ENCODE data around the gene SNX33.
"Not testable (repeated sequence)": the region's sequence is repeated elsewhere in the genome, so short reads cannot be mapped to it uniquely, and the experiment has no call there.

The SNX33 gene

DNA sequence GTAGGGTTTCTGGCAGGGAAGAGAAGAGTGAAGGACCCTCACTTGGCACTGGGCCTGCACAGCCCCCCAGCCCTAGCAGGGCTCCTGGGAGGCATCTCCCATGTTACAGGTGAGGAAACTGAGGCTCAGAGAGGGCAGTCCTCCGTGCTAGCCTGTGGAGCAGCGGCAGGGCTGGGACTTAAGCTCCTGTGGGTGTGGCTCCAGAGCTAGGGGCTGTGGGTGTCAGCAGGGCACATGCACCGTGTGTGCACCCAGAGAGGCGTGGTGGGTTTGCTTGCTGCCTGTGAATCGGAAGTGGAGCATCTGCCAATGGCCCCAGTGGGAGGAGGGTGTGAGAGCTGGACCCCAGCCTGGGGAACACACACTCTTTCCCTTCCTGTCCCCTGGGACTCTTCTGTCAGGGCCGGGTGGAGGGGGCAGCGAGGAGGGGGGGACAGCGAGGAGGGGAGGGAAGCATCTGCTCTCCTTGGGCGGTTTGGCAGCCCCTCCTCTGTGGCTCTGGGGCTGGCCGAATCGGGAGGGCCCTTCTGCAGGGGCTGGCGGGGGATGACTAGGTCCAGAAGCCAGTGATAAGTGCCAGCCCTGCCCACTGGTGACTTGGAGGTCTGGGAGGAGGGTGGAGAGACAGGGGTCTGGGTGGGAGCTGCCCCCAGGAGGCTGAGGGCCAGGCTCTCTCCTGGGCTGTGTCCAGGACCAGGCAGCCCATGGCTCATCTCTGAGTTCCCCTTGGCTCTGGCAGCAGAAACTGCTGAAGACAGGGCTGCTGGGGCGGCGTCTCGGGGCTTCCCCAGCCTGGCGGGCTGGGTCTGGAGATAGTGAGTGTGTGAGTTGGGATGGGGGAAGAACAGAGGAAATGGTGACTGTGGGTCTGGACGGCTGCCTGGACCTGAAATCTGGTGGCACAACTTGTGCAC, 52.5 kb downstream of the SNX33 start:
- not testable (repeated sequence) for DNase-seq (ENCODE audit: low read depth)

DNA sequence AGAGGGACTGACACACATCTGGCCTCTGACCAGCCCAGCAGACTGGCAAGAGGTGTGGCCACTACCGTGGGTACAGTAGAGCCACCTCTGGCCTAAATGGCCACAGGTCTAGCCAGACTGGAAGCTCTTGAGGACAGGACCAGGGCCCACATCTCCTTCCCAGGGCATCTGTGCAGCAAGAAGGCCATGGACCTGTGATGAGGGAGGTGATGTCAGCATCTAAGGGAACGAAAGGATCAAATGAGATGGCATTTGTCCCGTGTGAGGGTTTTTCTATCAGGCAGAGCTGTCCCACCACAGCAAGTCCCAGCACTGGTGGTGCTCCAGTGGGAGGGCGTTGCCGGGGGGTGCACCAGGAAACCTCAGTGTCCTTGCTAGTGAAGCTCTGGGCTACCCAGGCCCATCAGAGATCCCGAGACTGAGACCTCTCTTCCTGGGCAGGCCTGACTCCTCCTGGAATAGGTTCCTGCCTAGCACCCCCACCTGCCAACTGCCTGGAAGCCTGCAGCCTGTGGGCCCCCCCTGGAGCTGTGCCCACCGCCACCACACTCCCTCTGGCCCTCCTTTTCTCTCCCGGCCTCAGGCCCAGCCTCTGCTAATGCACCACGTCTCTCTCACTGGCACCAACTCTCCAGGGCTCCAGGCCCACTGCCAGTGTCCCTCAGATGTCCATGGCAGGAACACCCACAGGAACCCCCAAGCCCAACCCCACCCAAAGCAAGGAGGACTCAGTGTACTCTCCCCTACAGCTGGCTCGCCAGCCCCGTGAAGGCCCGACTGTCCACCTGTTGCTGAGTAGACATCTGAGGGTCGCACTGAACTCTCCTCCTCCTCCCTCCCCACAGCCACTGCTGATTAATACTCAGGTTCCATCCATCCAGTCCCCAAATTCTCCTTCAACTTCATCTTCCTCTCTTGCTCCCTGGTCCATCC, 53.6 kb downstream of the SNX33 start:
- DNase-seq (ENCODE audit: low read depth) = not testable (repeated sequence)

DNA sequence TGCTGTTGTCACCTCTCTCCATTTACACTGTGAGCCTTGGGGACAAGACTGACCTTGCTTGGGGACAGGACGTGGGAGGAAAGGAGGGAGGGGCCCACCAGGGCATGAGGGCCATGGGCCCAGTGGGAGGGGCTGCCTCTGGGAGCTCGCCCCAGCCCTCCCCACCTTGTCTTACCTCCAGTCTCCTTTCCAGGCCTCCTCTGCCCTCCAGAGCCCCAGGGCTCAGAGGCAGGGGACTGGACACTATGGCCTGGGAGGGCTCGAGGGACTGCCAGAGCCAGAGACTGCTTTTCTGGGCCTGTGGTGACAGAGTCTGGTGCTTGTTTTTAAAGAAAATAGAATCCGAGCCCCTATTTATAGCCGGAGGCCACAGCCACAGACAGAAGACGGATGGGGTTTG, 54.7 kb downstream of the SNX33 start:
- no peak for DNase-seq (ENCODE audit: low read depth)

DNA sequence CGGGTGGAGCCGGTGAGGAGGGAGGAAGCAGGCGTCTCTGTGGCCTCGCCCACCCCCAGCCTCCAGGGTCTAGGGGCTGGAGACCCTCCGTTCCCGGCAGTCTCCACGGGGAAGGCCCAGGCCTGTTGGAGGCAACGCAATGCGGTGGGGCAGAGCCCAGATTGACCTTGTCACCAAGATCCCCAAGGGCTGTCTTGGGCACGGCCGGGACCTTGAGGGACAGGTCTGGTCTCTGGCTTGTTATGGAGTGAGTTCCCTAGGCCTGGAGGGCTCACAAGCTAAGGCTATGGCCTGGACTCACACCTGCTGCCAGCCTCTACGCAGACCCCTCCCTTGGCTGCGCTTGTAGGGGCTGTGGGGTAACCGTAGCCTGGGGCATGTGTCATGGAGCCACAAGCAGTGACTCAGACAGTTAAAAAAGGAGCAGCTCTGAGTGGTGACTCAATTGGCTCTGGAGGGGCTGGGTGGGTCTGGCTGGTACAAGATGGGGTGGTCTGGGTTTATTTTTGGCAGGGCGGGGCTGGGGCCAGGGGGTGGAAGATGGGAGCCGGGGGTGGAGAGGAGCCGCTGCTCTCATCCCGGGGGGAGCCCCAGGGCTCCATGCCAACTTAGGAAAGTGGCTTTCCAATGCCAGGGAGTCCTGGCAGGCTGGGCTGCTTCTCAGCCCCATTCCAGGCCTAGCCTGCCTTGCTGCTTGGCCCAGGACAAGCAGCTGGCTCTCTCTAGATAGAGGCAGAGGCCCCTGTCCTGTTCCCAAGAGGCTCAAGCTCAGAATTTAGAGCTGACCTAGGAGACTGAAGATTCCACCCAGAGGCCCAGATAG, 55.9 kb downstream of the SNX33 start:
- not testable (repeated sequence) for DNase-seq (ENCODE audit: low read depth)

DNA sequence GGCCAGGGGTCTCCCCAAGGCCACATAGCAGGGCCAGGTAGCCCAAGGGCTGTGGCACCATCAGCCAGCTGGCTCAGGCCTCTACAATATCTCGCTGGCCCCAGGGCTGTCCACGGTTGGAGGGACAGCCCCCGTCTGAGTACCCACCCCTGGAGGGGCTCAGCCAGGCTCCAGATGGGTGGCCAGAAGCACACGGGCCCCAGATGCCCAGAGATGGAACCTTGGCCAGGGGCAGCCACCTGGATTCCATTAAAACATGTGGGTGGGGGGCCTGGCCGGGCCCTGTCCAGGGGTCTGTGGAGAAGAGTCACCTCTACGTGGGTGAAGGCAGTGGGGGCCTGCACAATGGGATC, 56.5 kb downstream of the SNX33 start:
- DNase-seq (ENCODE audit: low read depth) = no peak

DNA sequence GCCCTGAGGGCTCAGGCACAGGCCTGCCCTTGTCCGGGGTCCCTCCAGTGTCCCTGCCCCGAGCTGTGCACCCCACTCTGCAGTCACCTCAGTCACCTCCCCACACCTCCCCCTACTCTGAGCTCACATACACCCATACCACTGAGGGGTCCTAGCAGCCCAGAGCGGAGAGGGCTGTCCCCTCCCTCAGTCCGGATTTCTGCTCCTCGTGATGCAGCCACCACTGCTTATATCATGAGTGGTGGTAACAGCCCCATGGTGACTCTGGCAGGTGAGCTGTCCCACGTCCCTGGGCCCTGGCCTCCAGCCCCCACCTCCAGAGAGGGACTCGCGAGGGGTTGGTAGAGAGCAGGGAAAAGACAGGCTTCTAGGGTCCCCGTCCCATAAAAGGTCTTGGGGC, 56.9 kb downstream of the SNX33 start:
- no peak for DNase-seq (ENCODE audit: low read depth)

DNA sequence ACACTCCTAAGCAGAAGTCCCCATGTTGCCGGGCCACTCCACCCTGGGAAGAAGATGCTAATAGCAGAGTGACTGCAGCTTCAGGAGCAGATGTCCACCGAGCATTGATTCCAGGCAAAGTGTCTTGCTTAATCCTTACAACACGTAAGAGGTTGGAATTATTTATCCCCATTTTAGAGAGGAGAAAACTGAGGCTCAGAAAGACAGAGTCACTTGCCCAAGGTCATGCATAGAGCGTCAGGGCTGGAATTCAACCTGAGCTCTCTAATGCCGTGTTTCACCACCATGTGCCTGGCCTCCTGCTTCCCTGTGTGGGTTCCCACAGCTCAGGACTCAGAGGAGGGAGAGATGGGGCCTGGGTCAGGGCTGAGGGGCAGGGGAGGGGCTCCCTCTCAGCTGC, 57.7 kb downstream of the SNX33 start:
- DNase-seq (ENCODE audit: low read depth) = not testable (repeated sequence)

DNA sequence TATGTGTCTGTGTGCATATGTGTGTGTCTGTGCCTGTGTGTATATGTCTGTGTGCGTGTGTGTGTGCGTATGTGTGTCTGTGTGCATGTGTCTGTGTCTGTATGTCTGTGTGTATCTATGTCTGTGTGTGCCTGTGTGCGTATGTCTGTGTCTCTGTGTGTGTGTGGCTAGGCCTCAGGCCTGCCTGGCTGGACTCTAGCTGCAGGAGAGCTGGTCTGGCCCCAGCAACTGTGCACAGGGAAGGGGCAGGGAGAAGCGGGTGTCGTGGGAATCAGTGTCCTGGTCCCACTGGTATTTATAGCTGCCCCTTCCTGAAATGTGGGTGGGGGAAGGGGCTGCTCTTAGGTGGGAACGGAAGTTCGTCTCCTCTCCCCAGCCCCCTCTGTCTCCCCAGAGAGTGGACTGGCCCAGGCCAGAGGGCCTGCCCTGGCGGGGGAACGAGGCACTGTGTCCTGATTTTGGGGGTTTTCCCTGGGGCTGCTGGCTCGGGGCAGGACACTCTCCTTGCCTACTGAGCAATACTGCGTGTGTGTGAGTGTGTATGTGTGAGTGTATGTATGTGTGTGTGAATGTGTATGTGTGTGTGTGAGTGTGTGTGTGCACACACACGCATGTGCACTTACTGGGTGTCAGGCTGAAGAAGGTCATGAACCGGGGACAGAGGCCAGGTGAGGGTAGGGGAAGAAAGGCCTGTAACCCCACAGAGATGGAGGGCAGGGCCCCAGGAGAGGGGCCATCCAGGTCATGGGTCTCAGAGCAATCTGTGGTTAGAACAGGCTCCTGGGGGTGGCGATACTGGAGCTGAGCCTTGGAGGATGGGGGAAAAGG, 58.4 kb downstream of the SNX33 start:
- no peak for DNase-seq (ENCODE audit: low read depth)

DNA sequence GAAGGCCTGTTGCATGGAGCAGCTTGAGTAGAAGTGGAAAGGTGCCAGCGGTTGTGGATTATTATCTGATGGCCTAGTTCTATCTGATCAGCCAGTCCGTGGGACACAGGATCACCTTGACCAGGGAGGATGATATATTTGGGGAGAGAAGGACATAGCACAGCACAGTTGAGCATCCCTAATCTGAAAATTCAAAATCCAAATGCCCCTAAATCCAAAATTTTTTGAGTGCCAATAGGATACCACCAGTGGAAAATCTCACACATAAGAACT, 58.9 kb downstream of the SNX33 start:
- DNase-seq (ENCODE audit: low read depth) = no peak

DNA sequence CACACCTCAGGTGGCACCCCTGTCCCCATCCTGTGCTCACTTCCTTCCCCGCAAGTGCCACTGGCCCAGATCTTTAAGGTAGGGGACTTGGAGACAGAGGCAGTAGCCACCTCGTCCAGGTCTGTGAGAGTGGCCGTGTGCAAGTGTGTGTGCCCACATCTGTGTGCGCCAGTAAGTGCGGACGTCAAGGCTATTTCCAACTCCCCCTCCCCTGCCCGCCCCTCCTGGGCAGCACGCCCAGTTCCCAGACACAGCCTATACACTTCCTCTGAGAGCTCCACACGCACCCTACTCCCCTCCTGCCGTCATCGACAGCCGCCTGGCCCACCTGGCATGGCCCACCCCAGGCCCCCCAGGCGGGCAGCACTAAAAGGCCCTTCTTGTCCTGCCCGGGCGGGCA, 61.7 kb downstream of the SNX33 start:
- not testable (repeated sequence) for DNase-seq (ENCODE audit: low read depth)

DNA sequence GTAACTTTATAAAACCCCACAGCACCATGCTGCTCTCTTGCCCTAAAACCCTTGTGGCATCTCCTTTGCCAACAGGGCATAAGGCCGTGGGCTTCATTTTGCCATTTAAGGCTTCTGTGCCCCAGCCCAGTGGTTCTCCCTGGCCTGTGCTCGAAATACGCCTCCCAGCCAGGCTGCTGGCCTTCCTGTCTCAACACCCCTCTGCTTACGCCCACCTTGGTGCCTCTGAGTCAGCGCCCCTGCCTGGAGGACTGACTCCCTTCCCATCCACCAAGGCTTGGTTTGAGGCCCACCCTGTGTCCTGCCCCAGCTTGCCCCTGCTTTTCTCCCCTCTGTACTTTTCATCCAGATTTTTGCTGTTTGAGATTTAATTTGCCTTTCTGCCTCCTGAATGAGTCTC, 63.2 kb downstream of the SNX33 start:
- not testable (repeated sequence) for DNase-seq (ENCODE audit: low read depth)

DNA sequence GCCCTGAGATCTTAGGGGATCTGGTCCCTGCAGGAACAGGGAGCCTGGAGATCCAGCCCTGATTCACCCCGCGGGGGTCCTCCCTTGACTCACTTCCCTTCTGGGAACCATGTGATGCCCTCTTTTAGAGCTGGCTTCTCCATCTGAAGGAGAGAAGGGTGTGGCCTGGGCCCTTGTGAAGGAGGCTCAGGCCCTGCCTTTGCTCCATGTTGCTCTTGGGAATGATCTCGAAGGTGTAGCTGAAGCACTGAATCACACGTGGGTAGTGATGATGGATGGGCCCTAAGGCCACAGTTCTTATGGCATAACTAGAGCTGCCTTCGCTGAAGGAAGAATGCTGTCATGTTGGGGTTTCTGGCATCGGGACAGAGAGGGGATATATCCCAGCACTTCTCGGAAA, 63.8 kb downstream of the SNX33 start:
- DNase-seq (ENCODE audit: low read depth) = not testable (repeated sequence)
